GM12874 (cell line): ENCODE data around the gene SLC7A5.

Experiments used
- TF ChIP-seq, protein P1 (sequence below): IDR thresholded peaks from 2 replicates; pipeline ENCODE4 v1.5.1; 2011; ENCODE audit warnings: low read depth, mild to moderate bottlenecking, control low read depth, low read length, moderate library complexity; ENCODE audit not compliant: insufficient read depth

SLC7A5 gene

GRCh38 chr16:87824991-87825841 lies 44.1 kb downstream of the SLC7A5 start:
- TF ChIP-seq, protein P1, sequence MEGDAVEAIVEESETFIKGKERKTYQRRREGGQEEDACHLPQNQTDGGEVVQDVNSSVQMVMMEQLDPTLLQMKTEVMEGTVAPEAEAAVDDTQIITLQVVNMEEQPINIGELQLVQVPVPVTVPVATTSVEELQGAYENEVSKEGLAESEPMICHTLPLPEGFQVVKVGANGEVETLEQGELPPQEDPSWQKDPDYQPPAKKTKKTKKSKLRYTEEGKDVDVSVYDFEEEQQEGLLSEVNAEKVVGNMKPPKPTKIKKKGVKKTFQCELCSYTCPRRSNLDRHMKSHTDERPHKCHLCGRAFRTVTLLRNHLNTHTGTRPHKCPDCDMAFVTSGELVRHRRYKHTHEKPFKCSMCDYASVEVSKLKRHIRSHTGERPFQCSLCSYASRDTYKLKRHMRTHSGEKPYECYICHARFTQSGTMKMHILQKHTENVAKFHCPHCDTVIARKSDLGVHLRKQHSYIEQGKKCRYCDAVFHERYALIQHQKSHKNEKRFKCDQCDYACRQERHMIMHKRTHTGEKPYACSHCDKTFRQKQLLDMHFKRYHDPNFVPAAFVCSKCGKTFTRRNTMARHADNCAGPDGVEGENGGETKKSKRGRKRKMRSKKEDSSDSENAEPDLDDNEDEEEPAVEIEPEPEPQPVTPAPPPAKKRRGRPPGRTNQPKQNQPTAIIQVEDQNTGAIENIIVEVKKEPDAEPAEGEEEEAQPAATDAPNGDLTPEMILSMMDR, result no peak

DNA sequence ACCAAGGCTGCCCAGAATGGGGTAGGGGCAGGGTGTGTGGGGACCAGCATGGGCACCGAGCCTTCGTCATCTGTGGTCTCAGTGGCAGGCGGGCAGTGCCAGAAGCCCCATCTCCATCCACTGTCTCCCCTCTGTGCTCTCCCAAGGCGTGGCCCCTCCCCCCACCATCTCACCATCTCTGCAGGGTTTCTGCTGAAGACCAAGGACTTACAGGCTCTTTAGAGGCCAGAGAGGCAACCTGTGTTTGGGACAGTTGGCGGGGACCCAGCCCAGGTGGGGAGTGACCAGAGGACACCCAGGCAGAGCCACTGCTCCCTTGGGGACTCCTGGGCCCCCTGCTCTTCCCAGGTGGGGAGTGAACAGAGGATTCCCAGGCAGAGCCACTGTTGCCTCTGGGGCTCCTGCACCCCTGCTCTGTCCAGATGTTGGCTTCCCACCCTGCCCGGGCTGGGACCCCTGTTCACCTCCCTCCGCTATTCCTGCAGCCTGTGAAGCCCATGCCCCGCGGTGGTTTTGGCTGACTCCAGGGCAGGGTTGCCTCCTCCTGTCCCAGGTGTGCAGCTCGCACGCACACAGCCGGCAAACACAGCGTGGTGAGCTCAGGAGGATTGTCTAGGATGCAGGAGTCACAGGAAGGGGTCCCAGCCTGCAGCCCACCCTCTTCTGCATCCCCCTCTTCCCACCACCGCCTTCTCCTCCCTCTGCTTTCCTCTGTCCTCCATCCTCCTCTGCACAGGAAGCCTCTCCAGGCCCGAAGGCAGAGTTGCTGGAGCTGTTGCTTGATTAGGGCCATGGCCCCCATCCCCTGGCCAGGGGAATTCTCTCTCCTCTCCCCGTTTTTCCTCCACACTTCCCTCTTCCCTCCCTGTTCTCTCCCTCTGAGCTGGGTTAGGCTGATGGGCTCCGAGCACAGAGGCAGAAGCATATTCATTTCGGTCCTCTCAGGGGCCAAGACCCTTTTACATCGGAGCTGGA lies 45.0 kb downstream of the SLC7A5 start:
- TF ChIP-seq, protein P1, result no peak

- TF ChIP-seq, protein P1, result no peak
These were observed 46.0 kb downstream of the SLC7A5 start for GRCh38 chr16:87823181-87823929.

DNA sequence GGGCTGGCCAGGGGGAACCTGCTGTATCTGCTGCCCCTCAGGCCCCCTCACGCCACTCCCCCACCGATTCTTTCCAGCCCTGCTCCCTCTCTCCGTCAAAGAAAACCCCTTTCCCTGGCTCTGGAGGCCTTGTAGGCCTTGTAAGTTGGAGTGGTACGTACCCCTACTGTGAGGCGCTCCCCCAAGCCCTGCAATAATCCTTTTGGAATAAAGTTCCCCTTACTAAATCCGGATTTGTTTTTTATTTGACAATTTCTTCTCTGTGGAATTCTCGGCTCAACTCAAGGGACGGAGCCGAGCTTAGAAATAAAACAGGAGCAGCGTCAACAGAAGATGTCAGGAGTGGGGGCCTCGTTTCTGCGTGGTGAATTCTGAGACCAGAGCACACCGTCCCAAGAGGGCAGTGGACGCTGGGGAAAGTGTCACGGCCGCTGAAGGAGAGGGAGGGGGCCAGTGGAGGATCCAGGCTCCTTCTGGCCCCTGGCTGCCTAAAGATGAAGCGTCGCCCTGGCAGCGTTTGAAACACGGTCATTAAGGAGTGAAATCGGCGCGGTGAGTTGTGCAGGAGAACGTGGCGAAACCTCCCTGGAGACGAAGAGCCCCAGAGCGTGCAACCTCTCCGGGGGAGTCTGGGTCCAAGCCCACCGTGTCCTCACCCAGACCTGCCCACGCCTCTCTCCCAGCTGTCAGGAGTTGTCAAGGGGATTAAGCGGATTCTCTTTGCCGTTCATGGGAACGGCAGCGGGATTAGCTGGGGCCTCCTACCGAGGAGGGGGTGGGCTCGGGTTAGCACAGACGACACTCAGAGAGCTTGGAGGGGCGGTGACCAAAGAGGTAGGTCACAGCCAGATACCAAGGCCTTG lies 47.0 kb downstream of the SLC7A5 start:
- TF ChIP-seq, protein P1, result no peak

- TF ChIP-seq, protein P1, result no peak
These were observed 47.8 kb downstream of the SLC7A5 start for GRCh38 chr16:87821376-87822107.

- TF ChIP-seq, protein P1, result no peak
These were observed 49.3 kb downstream of the SLC7A5 start for GRCh38 chr16:87819983-87820382.
